IPS DF 6.9 (cell line): ENCODE measurements around the gene PLEKHA7.

ENCODE experiments used
- DNase-seq: peaks from one replicate; pipeline ENCODE4 v3.0.0-alpha.2; 2013; ENCODE audit warnings: low read depth, low spot score
- H3K27ac ChIP-seq: one replicate; pipeline ENCODE4 v1.5.1; 2013; ENCODE audit warnings: low read length, control low read depth
- H3K27me3 ChIP-seq: 2 replicates; pipeline ENCODE4 v1.6.1; 2013; ENCODE audit warnings: mild to moderate bottlenecking, low read length; ENCODE audit not compliant: control insufficient read depth, insufficient read depth
- H3K36me3 ChIP-seq: 2 replicates; pipeline ENCODE4 v1.6.1; 2013; ENCODE audit warnings: low read length; ENCODE audit not compliant: control insufficient read depth, insufficient read depth
- H3K4me1 ChIP-seq: 2 replicates; pipeline ENCODE4 v1.6.1; 2013; ENCODE audit warnings: low read length; ENCODE audit not compliant: control insufficient read depth, insufficient read depth
- H3K4me3 ChIP-seq: 2 replicates; pipeline ENCODE4 v1.5.1; 2013; ENCODE audit warnings: mild to moderate bottlenecking, low read length
- H3K9me3 ChIP-seq: 2 replicates; pipeline ENCODE4 v1.6.1; 2013; ENCODE audit warnings: low read length, inconsistent platforms; ENCODE audit not compliant: control insufficient read depth, insufficient read depth
- WGBS: extraction: QIAGEN DNeasy Blood & Tissue Kit; methylation state at CpG from one replicate; pipeline ENCODE4 v1.1.7; 2013; ENCODE audit warnings: mixed read lengths, missing lambda C conversion rate; ENCODE audit not compliant: insufficient read length, insufficient coverage; 5-methylcytosine and 5-hydroxymethylcytosine counted together

PLEKHA7 gene

GRCh38 chr11:16799221-16799620 is 215.0 kb downstream of the PLEKHA7 start:
- WGBS, result no CpG with 5 or more reads among the region's 1 CpG
- H3K27ac ChIP-seq, result no peak overlapping the region
- no peaks in the 10 kb centered on the region for H3K27me3 ChIP-seq
- no peaks in the 10 kb centered on the region for H3K4me1 ChIP-seq
- DNase-seq, result no peak
- no peaks in the 10 kb centered on the region for H3K9me3 ChIP-seq
- H3K4me3 ChIP-seq, result no peak overlapping the region
- H3K36me3 ChIP-seq, result peaks cover 3% of the 10 kb centered on the region; the same call in 1 of the 2 replicates

- Histone ChIP-seq H3K4me3 (no peak overlapping the region), H3K4me1 (no peaks in the 10 kb centered on the region), H3K36me3 (peaks cover 3% of the 10 kb centered on the region; the same call in 1 of the 2 replicates), H3K27me3 (no peaks in the 10 kb centered on the region), H3K27ac (no peak overlapping the region), H3K9me3 (no peaks in the 10 kb centered on the region)
- no peak for DNase-seq
- no CpG with 5 or more reads among the region's 3 CpGs for WGBS
Measured at GRCh38 chr11:16797776-16798175, 216.4 kb downstream of the PLEKHA7 start.

GRCh38 chr11:16796311-16796710 is 217.9 kb downstream of the PLEKHA7 start:
- no peaks in the 10 kb centered on the region for H3K4me1 ChIP-seq
- H3K4me3 ChIP-seq, result no peak overlapping the region
- H3K27me3 ChIP-seq, result no peaks in the 10 kb centered on the region
- H3K27ac ChIP-seq, result no peak overlapping the region
- H3K9me3 ChIP-seq, result no peaks in the 10 kb centered on the region
- WGBS, result 100% methylated on average over 2 of the region's 4 CpGs
- peaks cover 3% of the 10 kb centered on the region; the same call in 1 of the 2 replicates for H3K36me3 ChIP-seq
- DNase-seq, result no peak

GRCh38 chr11:16795146-16795545 is 219.1 kb downstream of the PLEKHA7 start:
- Histone ChIP-seq H3K36me3 (peaks cover 6% of the 10 kb centered on the region; the same call in 1 of the 2 replicates), H3K4me3 (no peak overlapping the region), H3K27ac (no peak overlapping the region), H3K4me1 (no peaks in the 10 kb centered on the region), H3K9me3 (no peaks in the 10 kb centered on the region), H3K27me3 (no peaks in the 10 kb centered on the region)
- no CpG with 5 or more reads among the region's 8 CpGs for WGBS
- DNase-seq, result no peak

GRCh38 chr11:16794047-16794818 is 220.0 kb downstream of the PLEKHA7 start:
- peaks cover 6% of the 10 kb centered on the region; the same call in 1 of the 2 replicates for H3K36me3 ChIP-seq
- H3K9me3 ChIP-seq, result no peaks in the 10 kb centered on the region
- no peak overlapping the region for H3K4me3 ChIP-seq
- no peak for DNase-seq
- no CpG with 5 or more reads among the region's 17 CpGs for WGBS
- H3K27ac ChIP-seq, result no peak overlapping the region
- H3K4me1 ChIP-seq, result no peaks in the 10 kb centered on the region
- no peaks in the 10 kb centered on the region for H3K27me3 ChIP-seq

- H3K27ac ChIP-seq, result no peak overlapping the region
- WGBS, result no CpG with 5 or more reads among the region's 3 CpGs
- no peak for DNase-seq
- H3K4me3 ChIP-seq, result no peak overlapping the region
- H3K36me3 ChIP-seq, result peaks cover 10% of the 10 kb centered on the region
- H3K9me3 ChIP-seq, result no peaks in the 10 kb centered on the region
- H3K27me3 ChIP-seq, result no peaks in the 10 kb centered on the region
- H3K4me1 ChIP-seq, result no peaks in the 10 kb centered on the region
Measured at GRCh38 chr11:16793511-16793910, 220.7 kb downstream of the PLEKHA7 start.

GRCh38 chr11:16793009-16793408 is 221.2 kb downstream of the PLEKHA7 start:
- H3K4me3 ChIP-seq, result no peak overlapping the region
- no peaks in the 10 kb centered on the region for H3K9me3 ChIP-seq
- no peak for DNase-seq
- no peak overlapping the region for H3K27ac ChIP-seq
- no peaks in the 10 kb centered on the region for H3K4me1 ChIP-seq
- H3K36me3 ChIP-seq, result peaks cover 10% of the 10 kb centered on the region
- no CpG with 5 or more reads among the region's 3 CpGs for WGBS
- no peaks in the 10 kb centered on the region for H3K27me3 ChIP-seq

GRCh38 chr11:16792426-16792825 is 221.8 kb downstream of the PLEKHA7 start:
- Histone ChIP-seq H3K9me3 (no peaks in the 10 kb centered on the region), H3K4me1 (no peaks in the 10 kb centered on the region), H3K27me3 (no peaks in the 10 kb centered on the region), H3K36me3 (peaks cover 10% of the 10 kb centered on the region), H3K27ac (no peak overlapping the region), H3K4me3 (no peak overlapping the region)
- no peak for DNase-seq

- no CpG with 5 or more reads among the region's 13 CpGs for WGBS
- Histone ChIP-seq H3K4me3 (no peak overlapping the region), H3K27ac (no peak overlapping the region), H3K36me3 (peaks cover 10% of the 10 kb centered on the region), H3K9me3 (no peaks in the 10 kb centered on the region), H3K4me1 (no peaks in the 10 kb centered on the region), H3K27me3 (no peaks in the 10 kb centered on the region)
- no peak for DNase-seq
Measured at GRCh38 chr11:16791191-16791961, 222.8 kb downstream of the PLEKHA7 start.

- H3K36me3 ChIP-seq, result peaks cover 10% of the 10 kb centered on the region
- no peak for DNase-seq
- no peaks in the 10 kb centered on the region for H3K9me3 ChIP-seq
- no CpG with 5 or more reads among the region's 16 CpGs for WGBS
- no peaks in the 10 kb centered on the region for H3K4me1 ChIP-seq
- H3K27me3 ChIP-seq, result no peaks in the 10 kb centered on the region
- no peak overlapping the region for H3K4me3 ChIP-seq
- no peak overlapping the region for H3K27ac ChIP-seq
Measured at GRCh38 chr11:16790486-16791190, 223.6 kb downstream of the PLEKHA7 start.
